ENCODE data around the gene NEDD4.

DNA sequence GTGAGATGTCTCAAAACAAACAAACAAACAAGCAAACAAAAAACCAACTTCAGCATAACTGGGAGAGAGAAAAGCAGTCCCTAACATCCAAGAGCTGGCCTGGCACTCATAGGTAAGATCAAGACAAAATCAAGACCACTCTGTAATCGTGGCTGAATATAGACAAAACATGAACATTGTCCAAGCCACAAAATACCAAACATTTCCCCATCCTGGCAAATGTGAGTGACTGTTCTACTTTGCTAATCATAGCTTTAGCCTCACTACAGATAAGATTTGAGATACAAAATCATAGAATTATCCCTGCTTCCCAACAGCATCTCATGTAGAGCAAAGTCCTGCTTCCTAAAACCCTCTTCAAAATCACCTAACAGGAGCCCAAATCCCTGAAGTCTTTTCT lies 133.7 kb downstream of the NEDD4 start:
- TF ChIP-seq JUNB (IDR thresholded peaks at IDR 0.05) (no peak), CTCF (IDR thresholded peaks at IDR 0.05) (no peak), RAD21 (conservative IDR thresholded peaks at IDR 0.05 in 1 of 2, IDR thresholded peaks at IDR 0.05 in 1 of 2) (no peak), GATA3 (IDR thresholded peaks at IDR 0.05; ENCODE audit: borderline replicate concordance) (no peak), POLR2A (IDR thresholded peaks at IDR 0.05; ENCODE audit: low read length) (no peak), CEBPB (IDR thresholded peaks at IDR 0.05) (no peak)
- TF ChIP-seq, protein P1, sequence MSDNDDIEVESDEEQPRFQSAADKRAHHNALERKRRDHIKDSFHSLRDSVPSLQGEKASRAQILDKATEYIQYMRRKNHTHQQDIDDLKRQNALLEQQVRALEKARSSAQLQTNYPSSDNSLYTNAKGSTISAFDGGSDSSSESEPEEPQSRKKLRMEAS (IDR thresholded peaks at IDR 0.05): no peak

All from A549 (cell line).